Muscle of back (tissue), 11 donors: ENCODE results near the gene CPTP. TPM values are rescaled to one million over a fixed set of nuclear protein-coding genes. Genes with fewer than 3 reads are reported as not detected.

Experiments
- DNase-seq, 3 donors: peaks; one replicate each; pipeline versions ENCODE4 v3.0.0 to v3.0.0-alpha.2; 2013
- polyA plus RNA-seq, 10 donors: library from polyadenylated mRNA; unstranded; fragments of 120-200 nt; gene quantifications; one replicate each; pipeline ENCODE4 v1.2.1, GENCODE V29; 2013; ENCODE audit not compliant: insufficient read length in 10 of 10

Gene CPTP
- polyA plus RNA-seq, 10 donors: 10.6 to 17.2 (median 14.0) TPM

- DNase-seq: no peak
These were observed 9.1 kb downstream of the CPTP start for GRCh38 chr1:1333551-1334241.

GRCh38 chr1:1334835-1335234, 10.2 kb downstream of the CPTP start:
- DNase-seq: no peak

- DNase-seq: no peak
These were observed 10.7 kb downstream of the CPTP start for GRCh38 chr1:1335283-1335682.

GRCh38 chr1:1335792-1336248, 11.2 kb downstream of the CPTP start:
- DNase-seq: no peak

GRCh38 chr1:1336446-1336845, 11.8 kb downstream of the CPTP start:
- DNase-seq: no peak

GRCh38 chr1:1336931-1337792, 12.6 kb downstream of the CPTP start:
- no peak for DNase-seq

GRCh38 chr1:1337793-1338147, 13.2 kb downstream of the CPTP start:
- no peak for DNase-seq

- DNase-seq: no peak
These were observed 13.7 kb downstream of the CPTP start for GRCh38 chr1:1338278-1338677.

GRCh38 chr1:1340185-1340584, 15.6 kb downstream of the CPTP start:
- DNase-seq: no peak

- no peak for DNase-seq
These were observed 16.4 kb downstream of the CPTP start for GRCh38 chr1:1340791-1341548.

- DNase-seq: no peak
These were observed 17.0 kb downstream of the CPTP start for GRCh38 chr1:1341549-1342021.

- DNase-seq: no peak
These were observed 17.5 kb downstream of the CPTP start for GRCh38 chr1:1342061-1342562.

- DNase-seq: no peak
These were observed 18.0 kb downstream of the CPTP start for GRCh38 chr1:1342584-1343115.

- DNase-seq: no peak
These were observed 19.3 kb downstream of the CPTP start for GRCh38 chr1:1343811-1344421.

GRCh38 chr1:1344655-1345361, 20.2 kb downstream of the CPTP start:
- DNase-seq: no peak

GRCh38 chr1:1345384-1345783, 20.8 kb downstream of the CPTP start:
- no peak for DNase-seq

- DNase-seq: no peak
These were observed 21.4 kb downstream of the CPTP start for GRCh38 chr1:1345860-1346500.

- DNase-seq: no peak
These were observed 21.9 kb downstream of the CPTP start for GRCh38 chr1:1346501-1346890.

- no peak for DNase-seq
These were observed 22.5 kb downstream of the CPTP start for GRCh38 chr1:1347026-1347595.
